PC-3 (cell line): Measurements from ENCODE around the gene SOX1. TPM values are rescaled to one million over a fixed set of nuclear protein-coding genes. Genes with fewer than 3 reads are reported as not detected.

Source experiments
- ATAC-seq: fragments of 200-7000 bp; cut with Tn5 transposase; 2 replicates; pipeline ENCODE4 v1.9.1; 2020; ENCODE audit warnings: mild to moderate bottlenecking, moderate library complexity
- BruUV-seq: library from RNA; stranded (reverse); fragments of 400-500 nt; replicated peaks from 2 replicates; lab custom pipeline; 2021; lab: Mats Ljungman, UMichigan
- CTCF ChIA-PET: fragments of 300-600 bp; sonication (Branson Sonifier 250); formaldehyde crosslinking; loops from one replicate; lab custom pipeline; 2022; ENCODE audit warnings: antibody characterized with exemption; lab: Charles Lee
- POLR2A ChIA-PET: fragments of 300-600 bp; sonication (Branson Sonifier 250); formaldehyde crosslinking; loops from one replicate; lab custom pipeline; 2022; ENCODE audit warnings: antibody characterized with exemption; ENCODE audit not compliant: unreplicated experiment; lab: Charles Lee
- DNase-seq: peaks from one replicate; pipeline ENCODE4 v3.0.0-alpha.2; 2015
- H2AFZ ChIP-seq: fragments of 300-600 bp; sonication (generic); 2 replicates; pipeline ENCODE4 v1.6.0; 2016; ENCODE audit warnings: antibody characterized with exemption, low read length
- H3F3A ChIP-seq: fragments of 300-600 bp; sonication (generic); one replicate; pipeline ENCODE4 v1.6.0; 2017; ENCODE audit warnings: antibody characterized with exemption, low read length, control low read depth, mild to moderate bottlenecking; ENCODE audit not compliant: unreplicated experiment
- H3K27ac ChIP-seq: fragments of 300-600 bp; sonication (generic); 2 replicates; pipeline ENCODE4 v1.5.1; 2016; ENCODE audit warnings: mild to moderate bottlenecking, low read length
- H3K27me3 ChIP-seq: fragments of 300-600 bp; sonication (generic); 2 replicates; pipeline ENCODE4 v1.6.1; 2016; ENCODE audit warnings: low read length, mixed read lengths
- H3K36me3 ChIP-seq: fragments of 300-600 bp; sonication (generic); 2 replicates; pipeline ENCODE4 v1.6.1; 2016; ENCODE audit warnings: low read depth, mixed run types, low read length, mixed read lengths
- H3K4me1 ChIP-seq: fragments of 300-600 bp; sonication (generic); 2 replicates; pipeline ENCODE4 v1.5.1; 2016; ENCODE audit warnings: low read length; ENCODE audit not compliant: insufficient read depth
- H3K4me2 ChIP-seq: fragments of 300-600 bp; sonication (generic); 2 replicates; pipeline ENCODE4 v1.6.0; 2016; ENCODE audit warnings: low read length
- H3K4me3 ChIP-seq: fragments of 300-600 bp; sonication (generic); 2 replicates; pipeline ENCODE4 v1.5.1; 2016; ENCODE audit warnings: mild to moderate bottlenecking, low read length, mixed read lengths
- H3K79me2 ChIP-seq: fragments of 300-600 bp; sonication (generic); 2 replicates; pipeline ENCODE4 v1.6.1; 2017; ENCODE audit warnings: low read length, mixed read lengths
- H3K9ac ChIP-seq: fragments of 300-600 bp; sonication (generic); 2 replicates; pipeline ENCODE4 v1.6.0; 2016; ENCODE audit warnings: mild to moderate bottlenecking, low read length
- H3K9me2 ChIP-seq: fragments of 300-600 bp; sonication (generic); replicated peaks from 2 replicates; pipeline ENCODE4 v1.6.1; 2016; ENCODE audit warnings: mixed run types, low read length, mixed read lengths
- H3K9me3 ChIP-seq: fragments of 300-600 bp; sonication (generic); 2 replicates; pipeline ENCODE4 v1.6.1; 2016; ENCODE audit warnings: low read length, mixed read lengths
- H4K20me1 ChIP-seq: fragments of 300-600 bp; sonication (generic); 2 replicates; pipeline ENCODE4 v1.6.1; 2016; ENCODE audit warnings: low read length, mixed read lengths
- EZH2 ChIP-seq: fragments of 300-600 bp; sonication (generic); IDR thresholded peaks from one replicate; pipeline ENCODE4 v1.6.1; 2017; ENCODE audit warnings: antibody characterized with exemption, mild to moderate bottlenecking, low read length; ENCODE audit not compliant: unreplicated experiment
- EZH2phosphoT487 ChIP-seq: fragments of 300-600 bp; sonication (generic); IDR thresholded peaks from 2 replicates; pipeline ENCODE4 v1.6.1; 2018; ENCODE audit warnings: mild to moderate bottlenecking, antibody characterized with exemption, low read length, borderline replicate concordance
- intact Hi-C: fragments of 100-400 bp; cut with micrococcal nuclease; formaldehyde crosslinking; loops from 2 replicates; pipeline ENCODE4 v1.9.0; 2023
- total RNA-seq: library from RNA; depleted of rRNA; stranded (reverse); fragments of >200 nt; gene quantifications from 2 replicates; pipeline ENCODE4 v1.2.3, GENCODE V29; 2014
- TF ChIP-seq, protein P1 (sequence below): fragments of 300-600 bp; sonication (generic); conservative IDR thresholded peaks from 2 replicates; pipeline ENCODE4 v1.5.1; 2017; ENCODE audit warnings: antibody characterized with exemption, low read depth, mild to moderate bottlenecking, low read length

The SOX1 gene
- total RNA-seq, 1 experiment from 2014 or later: not detected

DNA sequence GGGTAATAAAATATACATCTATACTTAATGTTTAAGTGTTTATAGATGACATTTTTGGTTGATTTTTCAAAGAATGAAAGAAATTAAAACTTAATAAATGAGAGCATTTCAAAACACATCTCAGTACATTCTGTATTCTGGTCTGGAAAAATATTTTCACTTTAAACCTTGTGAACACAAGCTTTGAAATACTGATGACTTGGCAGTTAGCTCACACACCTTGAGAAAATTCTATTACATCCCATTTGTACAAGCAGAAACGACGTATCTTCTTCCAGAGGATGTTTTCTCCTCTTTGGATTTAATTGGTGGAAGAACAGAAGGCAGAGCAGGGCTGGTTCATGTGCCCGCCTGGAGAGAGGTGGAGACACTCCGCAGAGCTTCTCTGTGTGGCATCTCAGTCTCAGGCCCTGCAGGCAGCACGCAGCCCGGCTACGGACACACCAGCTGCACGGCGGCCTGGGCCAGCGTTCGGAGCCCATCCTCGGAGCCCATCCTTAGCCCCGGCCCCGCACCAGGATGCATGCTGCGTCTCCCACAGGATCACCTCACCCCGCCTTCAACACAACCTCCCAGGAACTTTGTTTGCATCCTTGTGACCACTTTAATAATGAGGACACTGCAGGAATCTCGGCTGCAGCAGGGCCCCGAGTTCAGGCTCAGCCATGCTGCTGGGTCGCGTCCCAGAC lies 48.6 kb downstream of the SOX1 start:
- H3K9ac ChIP-seq: no peak overlapping the region
- H3K9me3 ChIP-seq: no peaks in the 10 kb centered on the region
- no peak overlapping the region for H3K4me3 ChIP-seq
- no peaks in the 10 kb centered on the region for H3K36me3 ChIP-seq
- no peaks in the 10 kb centered on the region for H3K79me2 ChIP-seq
- intact Hi-C loops: no loop called here
- no TSS peak for BruUV-seq
- no peaks in the 10 kb centered on the region for H3K4me1 ChIP-seq
- no peaks in the 10 kb centered on the region for H3F3A ChIP-seq
- DNase-seq: no peak
- no peaks in the 10 kb centered on the region for H4K20me1 ChIP-seq
- no peaks in the 10 kb centered on the region for H3K9me2 ChIP-seq
- TF ChIP-seq EZH2: no peak
- TF ChIP-seq, protein P1, sequence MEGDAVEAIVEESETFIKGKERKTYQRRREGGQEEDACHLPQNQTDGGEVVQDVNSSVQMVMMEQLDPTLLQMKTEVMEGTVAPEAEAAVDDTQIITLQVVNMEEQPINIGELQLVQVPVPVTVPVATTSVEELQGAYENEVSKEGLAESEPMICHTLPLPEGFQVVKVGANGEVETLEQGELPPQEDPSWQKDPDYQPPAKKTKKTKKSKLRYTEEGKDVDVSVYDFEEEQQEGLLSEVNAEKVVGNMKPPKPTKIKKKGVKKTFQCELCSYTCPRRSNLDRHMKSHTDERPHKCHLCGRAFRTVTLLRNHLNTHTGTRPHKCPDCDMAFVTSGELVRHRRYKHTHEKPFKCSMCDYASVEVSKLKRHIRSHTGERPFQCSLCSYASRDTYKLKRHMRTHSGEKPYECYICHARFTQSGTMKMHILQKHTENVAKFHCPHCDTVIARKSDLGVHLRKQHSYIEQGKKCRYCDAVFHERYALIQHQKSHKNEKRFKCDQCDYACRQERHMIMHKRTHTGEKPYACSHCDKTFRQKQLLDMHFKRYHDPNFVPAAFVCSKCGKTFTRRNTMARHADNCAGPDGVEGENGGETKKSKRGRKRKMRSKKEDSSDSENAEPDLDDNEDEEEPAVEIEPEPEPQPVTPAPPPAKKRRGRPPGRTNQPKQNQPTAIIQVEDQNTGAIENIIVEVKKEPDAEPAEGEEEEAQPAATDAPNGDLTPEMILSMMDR: no peak
- no peak overlapping the region for H3K27ac ChIP-seq
- no peak overlapping the region for H3K4me2 ChIP-seq
- H3K27me3 ChIP-seq: peaks cover 73% of the 10 kb centered on the region
- POLR2A ChIA-PET: no interaction called here
- no peak overlapping the region for H2AFZ ChIP-seq
- no peak for ATAC-seq
- CTCF ChIA-PET: no interaction called here

DNA sequence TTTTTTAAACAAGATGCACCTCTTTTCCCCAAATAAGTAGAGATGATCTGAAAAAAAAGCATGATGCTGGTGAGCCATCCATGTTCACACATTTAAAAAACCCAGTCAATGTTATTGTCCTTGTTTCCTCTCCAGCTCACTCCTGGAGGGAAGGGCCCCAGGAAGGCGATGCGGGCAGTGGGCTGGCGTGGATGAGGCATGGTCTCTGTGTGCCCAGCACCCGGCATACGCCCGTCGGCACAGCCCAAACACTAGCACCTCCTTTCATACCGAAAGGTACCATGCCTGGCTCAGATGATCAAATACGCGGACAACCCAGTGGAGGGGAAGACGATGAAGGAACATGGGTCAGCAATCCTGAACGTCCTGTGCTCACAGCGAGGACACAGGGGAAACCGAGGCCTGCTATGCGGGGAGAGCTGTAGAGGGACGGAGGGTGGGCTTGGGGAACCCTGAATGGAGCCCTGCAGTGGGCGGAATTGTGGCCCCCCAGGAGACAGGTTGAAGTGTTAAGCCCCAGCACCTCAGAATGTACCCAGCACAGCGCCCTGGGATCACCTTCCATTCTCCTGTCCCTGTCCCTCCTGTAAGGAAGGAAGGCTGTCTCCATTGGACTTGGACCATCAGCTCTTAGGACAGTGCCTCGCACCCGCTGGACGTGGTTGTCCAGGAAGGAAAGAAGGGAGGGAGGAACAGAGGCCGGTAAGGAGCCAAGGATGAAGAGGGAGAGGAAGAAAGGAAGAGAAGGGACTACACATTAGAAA lies 49.4 kb downstream of the SOX1 start:
- H3K9me3 ChIP-seq: no peaks in the 10 kb centered on the region
- no peak overlapping the region for H3K4me2 ChIP-seq
- no peaks in the 10 kb centered on the region for H3K9me2 ChIP-seq
- H3K27ac ChIP-seq: no peak overlapping the region
- ATAC-seq: no peak
- H3K4me3 ChIP-seq: no peak overlapping the region
- DNase-seq: no peak
- no peaks in the 10 kb centered on the region for H3F3A ChIP-seq
- peaks cover 70% of the 10 kb centered on the region for H3K27me3 ChIP-seq
- no peak overlapping the region for H3K9ac ChIP-seq
- no peaks in the 10 kb centered on the region for H3K4me1 ChIP-seq
- TF ChIP-seq, protein P1: no peak
- TF ChIP-seq EZH2phosphoT487 (no peak), EZH2 (no peak)
- H2AFZ ChIP-seq: no peak overlapping the region
- BruUV-seq: no TSS peak
- intact Hi-C loops: no loop called here
- H3K79me2 ChIP-seq: no peaks in the 10 kb centered on the region
- ChIA-PET CTCF (no interaction called here), POLR2A (no interaction called here)
- H3K36me3 ChIP-seq: no peaks in the 10 kb centered on the region
- H4K20me1 ChIP-seq: no peaks in the 10 kb centered on the region
